SK-N-SH (cell line): ENCODE measurements around the gene CREBL2.

ENCODE experiments used
- CHD2 ChIP-seq: fragments of 150-350 bp; IDR thresholded peaks from 2 replicates; pipeline ENCODE4 v1.6.1; 2018; ENCODE audit warnings: low read length; ENCODE audit not compliant: partially characterized antibody
- CTCF ChIP-seq: fragments of 200-600 bp; sonication (generic); IDR thresholded peaks from 2 replicates; pipeline ENCODE4 v1.6.1; 2017; ENCODE audit warnings: antibody characterized with exemption, mild to moderate bottlenecking, moderate library complexity
- EP300 ChIP-seq, 2 experiments: IDR thresholded peaks; 2 replicates each; pipeline versions ENCODE4 v1.4.0 to v1.6.1; 2012; ENCODE audit warnings: borderline replicate concordance in 1 of 2, low read depth in 1 of 2, low read length in 1 of 2
- EZH2phosphoT487 ChIP-seq: fragments of 200-600 bp; sonication (generic); IDR thresholded peaks from 2 replicates; pipeline ENCODE4 v1.6.1; 2017; ENCODE audit warnings: low read depth, mixed run types, mild to moderate bottlenecking, antibody characterized with exemption, moderate library complexity, borderline replicate concordance
- FOXM1 ChIP-seq: IDR thresholded peaks from 2 replicates; pipeline ENCODE4 v1.4.0; 2012; ENCODE audit warnings: low read depth, mild to moderate bottlenecking
- GABPA ChIP-seq: IDR thresholded peaks from 2 replicates; pipeline ENCODE4 v1.4.0; 2012; ENCODE audit warnings: low read depth, mild to moderate bottlenecking
- POLR2AphosphoS5 ChIP-seq: IDR thresholded peaks from 2 replicates; pipeline ENCODE4 v1.6.1; 2012; ENCODE audit warnings: low read depth, low read length
- RCOR1 ChIP-seq: fragments of 150-350 bp; IDR thresholded peaks from 2 replicates; pipeline ENCODE4 v1.6.1; 2017; ENCODE audit warnings: antibody characterized with exemption, low read length
- REST ChIP-seq: IDR thresholded peaks from 2 replicates; pipeline ENCODE4 v1.6.1; 2012; ENCODE audit warnings: mild to moderate bottlenecking, low read depth, low read length, moderate library complexity

GRCh38 chr12:12599750-12600643, 11.7 kb upstream of the CREBL2 start:
- no peak for TF ChIP-seq CTCF
- TF ChIP-seq EZH2phosphoT487, result no peak
- TF ChIP-seq RCOR1, result 0 out of 2 replicates have a peak, but pooled peaks have one; percentile 30
- no peak for TF ChIP-seq FOXM1
- TF ChIP-seq CHD2, result no peak
- TF ChIP-seq POLR2AphosphoS5, result no peak
- TF ChIP-seq GABPA, result no peak
- no peak for TF ChIP-seq EP300 (IDR thresholded peaks at IDR 0.05; ENCODE audit: borderline replicate concordance in 1 of 2, low read depth in 1 of 2, low read length in 1 of 2)
- TF ChIP-seq REST, result no peak
